Upper lobe of right lung (tissue), 1 donor: Measurements from ENCODE around the gene SCAPER. TPM values are rescaled to one million over a fixed set of nuclear protein-coding genes. Genes with fewer than 3 reads are reported as not detected.

Experiments used
- ATAC-seq: fragments of 200-7000 bp; cut with Tn5 transposase; one replicate; pipeline ENCODE4 v1.9.1; 2020; ENCODE audit warnings: mild to moderate bottlenecking, moderate library complexity
- DNase-seq: peaks from one replicate; pipeline ENCODE4 v3.0.0-alpha.2; 2020
- H3K27ac ChIP-seq: fragments of 200-600 bp; one replicate; pipeline ENCODE4 v1.8.0; 2022
- H3K27me3 ChIP-seq: fragments of 200-600 bp; one replicate; pipeline ENCODE4 v1.8.0; 2022; ENCODE audit warnings: mild to moderate bottlenecking
- H3K36me3 ChIP-seq: fragments of 200-600 bp; one replicate; pipeline ENCODE4 v1.8.0; 2022
- H3K4me1 ChIP-seq: fragments of 200-600 bp; one replicate; pipeline ENCODE4 v1.8.0; 2022
- H3K4me3 ChIP-seq: fragments of 200-600 bp; one replicate; pipeline ENCODE4 v1.8.0; 2022; ENCODE audit warnings: mild to moderate bottlenecking
- H3K9me3 ChIP-seq: fragments of 200-600 bp; one replicate; pipeline ENCODE4 v1.8.0; 2022
- intact Hi-C: fragments of 100-400 bp; cut with DNase I; formaldehyde crosslinking; loops from one replicate; pipeline ENCODE4 v1.11.0; 2022
- total RNA-seq: library from RNA; stranded (reverse); fragmentation: NEBNext Ultra II Directional; extraction: Animal tissue kit (Norgen Biotek cat#: 25700); gene quantifications from one replicate; pipeline ENCODE4 v1.2.1, GENCODE V29; 2021
- TF ChIP-seq, protein P1 (sequence below): fragments of 200-600 bp; IDR thresholded peaks from one replicate; pipeline ENCODE4 v1.8.0; 2022; ENCODE audit warnings: antibody characterized with exemption
- donor health status: DM: no; HTN: yes; CAD: no; lungs with severe emphysema.

The SCAPER gene
- total RNA-seq, 1 donor from 2014 or later, result 44.3 TPM

DNA sequence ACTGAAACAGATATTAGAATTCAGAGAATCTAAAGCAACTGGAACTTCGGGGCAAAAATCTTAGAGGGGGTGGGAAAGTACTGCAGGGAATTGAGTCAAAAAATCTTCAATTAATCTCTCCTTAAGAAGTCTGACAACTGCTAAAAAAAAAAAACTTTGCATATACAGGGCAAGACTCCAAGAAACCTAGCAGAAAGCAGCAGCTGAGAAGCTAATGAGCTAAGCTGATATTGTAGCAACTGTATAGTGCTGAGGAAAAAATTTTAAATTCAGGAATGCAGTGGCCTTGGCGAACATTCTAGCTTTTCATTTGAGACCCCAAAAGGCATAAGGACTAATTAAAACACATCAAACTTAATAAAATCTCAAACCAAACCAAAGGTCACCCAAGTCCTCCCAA, 113.6 kb downstream of the SCAPER start:
- Histone ChIP-seq H3K4me1 (no peaks in the 10 kb centered on the region), H3K4me3 (no peak overlapping the region), H3K27me3 (no peaks in the 10 kb centered on the region), H3K9me3 (no peaks in the 10 kb centered on the region), H3K36me3 (peaks cover 18% of the 10 kb centered on the region), H3K27ac (no peak overlapping the region)
- DNase-seq, result no peak
- intact Hi-C loops, result no loop called here
- TF ChIP-seq, protein P1, sequence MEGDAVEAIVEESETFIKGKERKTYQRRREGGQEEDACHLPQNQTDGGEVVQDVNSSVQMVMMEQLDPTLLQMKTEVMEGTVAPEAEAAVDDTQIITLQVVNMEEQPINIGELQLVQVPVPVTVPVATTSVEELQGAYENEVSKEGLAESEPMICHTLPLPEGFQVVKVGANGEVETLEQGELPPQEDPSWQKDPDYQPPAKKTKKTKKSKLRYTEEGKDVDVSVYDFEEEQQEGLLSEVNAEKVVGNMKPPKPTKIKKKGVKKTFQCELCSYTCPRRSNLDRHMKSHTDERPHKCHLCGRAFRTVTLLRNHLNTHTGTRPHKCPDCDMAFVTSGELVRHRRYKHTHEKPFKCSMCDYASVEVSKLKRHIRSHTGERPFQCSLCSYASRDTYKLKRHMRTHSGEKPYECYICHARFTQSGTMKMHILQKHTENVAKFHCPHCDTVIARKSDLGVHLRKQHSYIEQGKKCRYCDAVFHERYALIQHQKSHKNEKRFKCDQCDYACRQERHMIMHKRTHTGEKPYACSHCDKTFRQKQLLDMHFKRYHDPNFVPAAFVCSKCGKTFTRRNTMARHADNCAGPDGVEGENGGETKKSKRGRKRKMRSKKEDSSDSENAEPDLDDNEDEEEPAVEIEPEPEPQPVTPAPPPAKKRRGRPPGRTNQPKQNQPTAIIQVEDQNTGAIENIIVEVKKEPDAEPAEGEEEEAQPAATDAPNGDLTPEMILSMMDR, result no peak
- no peak for ATAC-seq

DNA sequence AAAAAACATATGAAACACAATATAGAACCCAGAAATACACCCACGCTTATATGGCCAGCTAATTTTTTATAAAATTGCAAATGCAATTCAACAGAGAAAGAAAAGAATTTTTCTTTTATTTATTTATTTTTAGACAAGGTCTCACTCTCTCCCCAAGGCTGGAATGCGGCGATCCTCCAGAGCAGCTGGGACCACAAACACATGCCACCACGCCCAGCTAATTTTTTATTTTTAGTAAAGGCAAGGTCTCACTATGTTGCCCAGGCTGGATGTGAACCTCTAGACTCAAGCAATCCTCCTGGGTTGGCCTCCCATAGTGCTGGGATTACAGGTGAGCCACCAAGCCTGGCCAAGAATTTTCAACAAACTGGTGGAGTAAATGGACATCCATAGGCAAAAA, 117.9 kb downstream of the SCAPER start:
- Histone ChIP-seq H3K36me3 (no peaks in the 10 kb centered on the region), H3K4me3 (no peak overlapping the region), H3K4me1 (no peaks in the 10 kb centered on the region), H3K27ac (no peak overlapping the region), H3K27me3 (no peaks in the 10 kb centered on the region), H3K9me3 (no peaks in the 10 kb centered on the region)
- no peak for DNase-seq
- no peak for ATAC-seq
- TF ChIP-seq, protein P1, result no peak
- intact Hi-C loops, result no loop called here

DNA sequence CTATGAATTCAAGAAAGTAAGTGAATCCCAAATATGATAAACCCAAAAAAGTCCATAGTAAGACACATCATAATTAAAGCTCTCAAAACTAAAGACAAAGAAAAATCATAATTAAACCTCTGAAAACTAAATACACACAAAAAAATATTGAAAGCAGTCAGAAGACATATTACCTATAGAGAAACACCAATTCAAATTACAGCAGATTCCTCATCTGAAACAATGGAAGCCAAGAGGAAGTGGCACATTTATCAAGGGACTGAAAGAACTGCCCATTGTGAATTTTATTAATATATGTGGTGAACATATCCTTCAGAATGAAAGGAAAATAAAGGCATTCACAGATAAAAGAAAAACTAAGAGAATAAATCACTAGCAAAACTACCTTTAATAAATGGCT, 128.2 kb downstream of the SCAPER start:
- intact Hi-C loops, result no loop called here

DNA sequence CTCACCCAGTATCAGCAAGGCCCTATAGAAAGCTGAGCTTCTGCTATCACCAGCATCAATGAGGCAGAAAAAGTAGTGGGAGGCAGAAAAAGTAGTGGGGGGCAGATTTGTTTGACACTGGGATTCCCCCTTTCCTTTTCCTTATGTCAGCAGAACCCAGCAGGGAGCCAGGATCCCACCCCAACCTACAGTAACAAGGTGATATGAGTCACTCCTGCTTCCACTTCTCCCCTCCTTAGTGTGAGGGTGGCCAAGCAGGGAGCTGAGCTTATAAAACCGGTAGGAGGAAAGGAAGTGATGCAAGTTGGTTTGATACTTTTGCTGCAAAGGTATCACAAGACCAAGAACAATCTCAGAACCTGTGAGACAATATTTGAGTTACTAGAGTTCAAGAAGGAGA, 128.7 kb downstream of the SCAPER start:
- TF ChIP-seq, protein P1, result no peak
- no peaks in the 10 kb centered on the region for H3K27me3 ChIP-seq
- no peak for DNase-seq
- H3K27ac ChIP-seq, result no peak overlapping the region
- H3K4me3 ChIP-seq, result no peak overlapping the region
- intact Hi-C loops, result no loop called here
- H3K4me1 ChIP-seq, result no peaks in the 10 kb centered on the region
- ATAC-seq, result no peak
- no peaks in the 10 kb centered on the region for H3K9me3 ChIP-seq
- H3K36me3 ChIP-seq, result peaks cover 3% of the 10 kb centered on the region

More for the DNA sequence above, 128.2 kb downstream of the SCAPER start:
- no peak overlapping the region for H3K4me3 ChIP-seq
- no peak for ATAC-seq
- TF ChIP-seq, protein P1, result no peak
- no peak overlapping the region for H3K27ac ChIP-seq
- no peaks in the 10 kb centered on the region for H3K36me3 ChIP-seq
- H3K27me3 ChIP-seq, result no peaks in the 10 kb centered on the region
- DNase-seq, result no peak
- no peaks in the 10 kb centered on the region for H3K9me3 ChIP-seq
- H3K4me1 ChIP-seq, result no peaks in the 10 kb centered on the region

DNA sequence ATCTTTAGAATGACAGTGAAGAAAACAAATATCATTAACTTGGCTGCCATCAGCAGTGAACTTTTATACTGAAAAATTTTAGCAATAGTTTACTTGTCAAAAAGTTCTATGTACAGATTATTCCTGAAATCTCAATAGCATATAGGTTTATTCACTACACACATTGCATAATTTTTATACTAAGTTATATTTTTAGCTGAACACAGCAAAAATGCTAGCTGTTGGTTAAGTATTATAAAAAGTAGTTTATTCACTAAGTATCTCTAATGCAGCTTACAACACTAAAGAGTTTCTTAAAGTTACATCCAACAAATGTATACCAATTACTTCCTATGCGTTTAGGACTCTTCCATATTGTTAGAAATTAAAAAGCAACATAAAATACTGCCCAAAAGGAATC, 131.9 kb downstream of the SCAPER start:
- Histone ChIP-seq H3K27me3 (no peaks in the 10 kb centered on the region), H3K36me3 (peaks cover 5% of the 10 kb centered on the region), H3K4me3 (no peak overlapping the region), H3K27ac (no peak overlapping the region), H3K4me1 (no peaks in the 10 kb centered on the region), H3K9me3 (no peaks in the 10 kb centered on the region)
- intact Hi-C loops, result no loop called here
- DNase-seq (no peak), ATAC-seq (no peak)
- TF ChIP-seq, protein P1, result no peak

DNA sequence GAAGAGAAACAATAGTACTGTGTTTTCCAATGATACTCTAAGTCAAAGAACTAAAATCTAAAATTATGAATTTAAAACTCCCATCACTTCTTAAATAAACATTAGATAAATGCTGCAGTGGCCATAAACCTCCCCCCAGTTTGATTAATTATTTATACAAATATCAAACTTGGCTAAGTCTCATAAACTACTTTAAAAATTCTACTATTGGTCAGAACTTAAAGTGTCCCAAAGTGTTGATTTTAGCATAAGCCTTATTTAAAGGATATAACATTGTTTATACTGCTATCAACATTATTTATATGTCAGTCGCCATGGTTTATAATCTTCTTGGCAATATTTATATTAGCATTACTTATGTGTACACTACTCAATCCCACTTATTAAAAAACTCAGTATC, 132.4 kb downstream of the SCAPER start:
- Histone ChIP-seq H3K4me1 (no peaks in the 10 kb centered on the region), H3K36me3 (peaks cover 5% of the 10 kb centered on the region), H3K9me3 (no peaks in the 10 kb centered on the region), H3K4me3 (no peak overlapping the region), H3K27me3 (no peaks in the 10 kb centered on the region), H3K27ac (no peak overlapping the region)
- no peak for ATAC-seq
- DNase-seq, result no peak
- intact Hi-C loops, result no loop called here
- TF ChIP-seq, protein P1, result no peak
